CD4-positive, alpha-beta T cell (primary cell): ENCODE data around the gene PHKA1. TPM values are rescaled to one million over a fixed set of nuclear protein-coding genes. Genes with fewer than 3 reads are reported as not detected.
"Not testable (repeated sequence)": the region's sequence is repeated elsewhere in the genome, so short reads cannot be mapped to it uniquely, and the experiment has no call there.

ENCODE experiments used
- ATAC-seq: fragments of 200-7000 bp; cut with Tn5 transposase; one replicate; pipeline ENCODE4 v1.10.0; 2022; ENCODE audit warnings: mild to moderate bottlenecking; ENCODE audit not compliant: poor library complexity
- CTCF ChIA-PET: fragments of 350-600 bp; sonication (Branson Sonifier 250); formaldehyde crosslinking; loops from one replicate; lab custom pipeline; 2021; ENCODE audit warnings: antibody characterized with exemption, inconsistent platforms; lab: Charles Lee
- POLR2A ChIA-PET: fragments of 350-600 bp; sonication (Branson Sonifier 250); formaldehyde crosslinking; loops from one replicate; lab custom pipeline; 2021; ENCODE audit warnings: antibody characterized with exemption, inconsistent platforms; lab: Charles Lee
- DNase-seq, 14 experiments: peaks; one replicate each; pipeline ENCODE4 v3.0.0-alpha.2; 2013 to 2020; ENCODE audit warnings: mixed read lengths in 2 of 14
- H3K27ac ChIP-seq, 2 donors: one replicate each; pipeline versions ENCODE4 v1.5.1 to v1.7.0; 2013; ENCODE audit warnings: low read length in 2 of 2, low read depth in 1 of 2, mild to moderate bottlenecking in 1 of 2
- H3K27me3 ChIP-seq, 2 experiments: 1 replicate in 1 of 2; 2 replicates in 1 of 2; pipeline versions ENCODE4 v1.6.1 to v1.7.0; 2013; ENCODE audit warnings: low read length in 2 of 2, control low read depth in 1 of 2, mild to moderate bottlenecking in 1 of 2, moderate library complexity in 1 of 2; ENCODE audit not compliant: insufficient read depth in 2 of 2, control insufficient read depth in 1 of 2
- H3K36me3 ChIP-seq: one replicate; pipeline ENCODE4 v1.6.1; 2013; ENCODE audit warnings: low read length, control low read depth; ENCODE audit not compliant: insufficient read depth
- H3K4me1 ChIP-seq: one replicate; pipeline ENCODE4 v1.6.1; 2013; ENCODE audit warnings: low read length, control low read depth; ENCODE audit not compliant: insufficient read depth
- H3K4me3 ChIP-seq: one replicate; pipeline ENCODE4 v1.5.1; 2013; ENCODE audit warnings: mild to moderate bottlenecking, low read length, moderate library complexity
- H3K9me3 ChIP-seq, 2 experiments: 1 replicate in 1 of 2; 2 replicates in 1 of 2; pipeline versions ENCODE4 v1.6.1 to v1.7.0; 2013; ENCODE audit warnings: low read length in 2 of 2, mild to moderate bottlenecking in 2 of 2, control low read depth in 1 of 2, moderate library complexity in 1 of 2; ENCODE audit not compliant: control insufficient read depth in 1 of 2, insufficient read depth in 1 of 2
- H3K27ac Mint-ChIP-seq: one replicate; pipeline ENCODE4 v1.8.0; 2020; ENCODE audit warnings: mixed read lengths
- H3K27me3 Mint-ChIP-seq: one replicate; pipeline ENCODE4 v1.8.0; 2021; ENCODE audit warnings: mixed read lengths
- H3K36me3 Mint-ChIP-seq: one replicate; pipeline ENCODE4 v1.8.0; 2021; ENCODE audit warnings: low read depth, mixed read lengths
- H3K4me1 Mint-ChIP-seq: one replicate; pipeline ENCODE4 v1.8.0; 2021; ENCODE audit warnings: low read depth, mixed read lengths
- H3K4me3 Mint-ChIP-seq: one replicate; pipeline ENCODE4 v1.8.0; 2020; ENCODE audit warnings: mild to moderate bottlenecking, mixed read lengths
- H3K9me3 Mint-ChIP-seq: one replicate; pipeline ENCODE4 v1.8.0; 2020; ENCODE audit warnings: mixed read lengths
- intact Hi-C, 2 experiments: fragments of 100-400 bp; cut with DNase I in 1 of 2; cut with micrococcal nuclease in 1 of 2; formaldehyde crosslinking; loops; one replicate each; pipeline versions ENCODE4 v1.15.1 to v1.9.0; 2023 to 2025; cut with DNase I, micrococcal nuclease
- polyA plus RNA-seq, 2 donors: library from polyadenylated mRNA; unstranded; fragments of 120-200 nt; gene quantifications; one replicate each; pipeline ENCODE4 v1.2.1, GENCODE V29; 2013
- total RNA-seq, 174 experiments: library from RNA in 2 of 174; stranded (reverse) in 2 of 174; gene quantifications; one replicate each; pipeline ENCODE4 v1.2.3 and lab custom pipeline; 2021 to 2026
- TF ChIP-seq, protein P1 (sequence below): fragments of 200-600 bp; IDR thresholded peaks from one replicate; pipeline ENCODE4 v1.8.0; 2022; ENCODE audit warnings: antibody characterized with exemption, mild to moderate bottlenecking

PHKA1 gene
- total RNA-seq, result under 1 TPM; 0.39 to 0.63 TPM
- 0.08 TPM for polyA plus RNA-seq (2013, experiment 1 of 2)
- polyA plus RNA-seq (2013, experiment 2 of 2), result 0.14 TPM
- total RNA-seq (lab: John Stamatoyannopoulos, UW), result 0.17 to 43.4 (median 0.80) reads per million in 172 experiments

DNA sequence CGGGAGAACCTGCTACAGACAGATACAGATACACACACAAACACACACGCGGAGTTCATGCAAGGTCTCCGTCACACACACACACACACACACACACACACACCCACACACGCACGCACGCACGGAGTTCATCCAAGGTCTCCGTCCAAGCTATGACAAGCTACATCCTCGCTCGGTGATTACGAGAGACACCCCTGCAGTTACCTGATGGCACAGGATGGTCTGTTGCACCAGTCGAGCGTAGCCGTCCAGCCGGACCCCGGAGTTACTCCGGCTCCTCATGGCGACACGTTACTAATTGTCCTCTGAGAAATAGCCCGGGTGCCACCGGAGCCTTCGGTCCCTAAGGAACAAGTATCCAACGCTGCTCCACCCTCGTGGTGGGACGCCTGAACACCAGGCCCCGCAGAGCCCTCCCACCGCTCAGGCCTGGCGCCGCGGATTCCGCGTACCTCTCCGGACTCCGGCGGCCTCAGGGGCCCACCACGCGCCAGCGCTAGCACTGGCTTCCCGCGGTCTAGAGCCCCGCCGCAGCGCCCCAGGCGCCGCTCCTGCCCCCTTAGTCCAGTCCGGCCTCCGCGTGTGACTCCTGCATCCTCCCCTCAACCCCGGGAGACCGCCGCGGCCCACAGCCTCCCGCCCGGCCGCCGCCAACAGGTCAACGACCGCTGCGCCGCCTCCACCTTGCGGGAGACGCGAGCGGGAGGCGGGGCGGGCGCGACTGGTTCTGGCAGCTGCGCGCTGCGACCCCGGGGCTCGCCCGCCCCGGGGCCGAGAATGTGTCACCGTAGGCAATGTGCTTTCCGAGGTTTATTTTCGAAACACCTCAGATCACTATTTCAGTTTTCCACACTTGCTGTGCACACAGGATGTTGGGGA, at the start of gene PHKA1:
Gene PHKA1 (minus strand): TSS at position 708 of the 879 bp plus-strand sequence. CDS start 426 bp downstream, at position 282.
- peak within 1 kb of the TSS; percentile 42 for H3K4me3 ChIP-seq
- H3K27ac ChIP-seq, H3K36me3 Mint-ChIP-seq, H3K27me3 ChIP-seq, H3K27ac Mint-ChIP-seq, H3K4me1 ChIP-seq, H3K36me3 ChIP-seq, POLR2A ChIA-PET, H3K9me3 Mint-ChIP-seq, intact Hi-C loops, H3K9me3 ChIP-seq, CTCF ChIA-PET: not testable (repeated sequence)
- peak within 1 kb of the TSS; percentile 82 for H3K4me3 Mint-ChIP-seq
- H3K4me1 Mint-ChIP-seq, result peaks cover 10% of the 10 kb centered on the region
- H3K27me3 Mint-ChIP-seq, result peaks cover 16% of the 10 kb centered on the region
- peak; percentile 43 for ATAC-seq
- peak in 10 of 14 experiments; percentile 1 to 32 (median 9) for DNase-seq

GRCh38 chrX:72760454-72760853, 46.3 kb upstream of the PHKA1 start:
- H3K9me3 Mint-ChIP-seq, intact Hi-C loops, H3K4me1 Mint-ChIP-seq, H3K36me3 ChIP-seq, CTCF ChIA-PET, POLR2A ChIA-PET, H3K9me3 ChIP-seq, H3K27ac Mint-ChIP-seq, H3K27me3 ChIP-seq, ATAC-seq, H3K4me3 Mint-ChIP-seq, H3K4me1 ChIP-seq, H3K27me3 Mint-ChIP-seq, DNase-seq, H3K4me3 ChIP-seq, H3K27ac ChIP-seq, H3K36me3 Mint-ChIP-seq: not testable (repeated sequence)

DNA sequence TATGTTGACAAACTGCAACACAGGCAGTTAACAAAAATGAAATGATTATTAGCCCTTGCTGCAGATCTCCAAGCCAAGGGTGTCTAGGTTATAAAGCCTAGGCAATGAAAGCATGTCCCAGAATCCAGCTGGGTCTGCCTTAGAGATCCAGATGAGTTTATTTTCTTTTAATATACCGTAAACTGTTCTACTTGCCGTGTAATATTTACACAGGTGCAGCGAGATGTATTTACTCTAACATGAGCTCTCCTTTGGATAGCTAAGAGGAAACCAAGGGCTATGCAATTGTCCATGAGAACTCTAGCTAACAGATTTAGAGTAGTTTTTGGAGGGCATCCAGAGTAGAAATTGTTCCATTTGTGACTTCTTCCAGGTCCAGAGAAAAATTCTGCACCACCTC, 34.4 kb upstream of the PHKA1 start:
- H3K4me1 ChIP-seq, H3K9me3 ChIP-seq, H3K27me3 Mint-ChIP-seq, H3K4me3 Mint-ChIP-seq, H3K27ac Mint-ChIP-seq, H3K27me3 ChIP-seq, H3K9me3 Mint-ChIP-seq, H3K4me3 ChIP-seq, H3K36me3 ChIP-seq, H3K27ac ChIP-seq, intact Hi-C loops, H3K36me3 Mint-ChIP-seq, CTCF ChIA-PET, ATAC-seq, DNase-seq, H3K4me1 Mint-ChIP-seq, POLR2A ChIA-PET: not testable (repeated sequence)

GRCh38 chrX:72745546-72745945, 31.4 kb upstream of the PHKA1 start:
- H3K27me3 ChIP-seq, CTCF ChIA-PET, H3K9me3 ChIP-seq, DNase-seq, POLR2A ChIA-PET, H3K4me1 ChIP-seq, H3K4me3 ChIP-seq, H3K36me3 ChIP-seq, intact Hi-C loops, H3K36me3 Mint-ChIP-seq, H3K27ac ChIP-seq, H3K27ac Mint-ChIP-seq, ATAC-seq, H3K27me3 Mint-ChIP-seq, H3K4me3 Mint-ChIP-seq, H3K9me3 Mint-ChIP-seq, H3K4me1 Mint-ChIP-seq: not testable (repeated sequence)

DNA sequence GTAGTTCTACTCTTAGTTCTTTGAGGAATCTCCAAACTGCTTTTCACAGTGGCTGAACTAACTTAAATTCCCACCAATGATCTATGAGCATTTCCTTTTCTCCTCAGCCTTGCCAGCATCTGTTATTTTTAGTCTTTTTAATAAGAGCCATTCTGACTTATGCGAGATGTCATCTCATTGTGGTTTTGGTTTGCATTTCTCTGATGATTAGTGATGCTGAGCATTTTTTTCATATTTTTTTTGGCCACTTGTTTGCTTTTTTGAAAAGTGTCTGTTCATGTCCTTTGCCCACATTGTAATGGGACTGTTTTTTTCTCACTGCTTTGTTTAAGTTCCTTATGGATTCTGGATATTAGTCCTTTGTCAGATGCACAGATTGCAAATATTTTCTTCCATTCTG, 21.5 kb upstream of the PHKA1 start:
- Histone ChIP-seq H3K36me3 (no peaks in the 10 kb centered on the region), H3K4me3 (no peak overlapping the region), H3K27me3 (no peaks in the 10 kb centered on the region), H3K4me1 (no peaks in the 10 kb centered on the region), H3K27ac (no peak overlapping the region), H3K9me3 (no peaks in the 10 kb centered on the region)
- no peak for DNase-seq
- ATAC-seq, result no peak
- no peaks in the 10 kb centered on the region for H3K9me3 Mint-ChIP-seq
- no peak overlapping the region for H3K27ac Mint-ChIP-seq
- TF ChIP-seq, protein P1, sequence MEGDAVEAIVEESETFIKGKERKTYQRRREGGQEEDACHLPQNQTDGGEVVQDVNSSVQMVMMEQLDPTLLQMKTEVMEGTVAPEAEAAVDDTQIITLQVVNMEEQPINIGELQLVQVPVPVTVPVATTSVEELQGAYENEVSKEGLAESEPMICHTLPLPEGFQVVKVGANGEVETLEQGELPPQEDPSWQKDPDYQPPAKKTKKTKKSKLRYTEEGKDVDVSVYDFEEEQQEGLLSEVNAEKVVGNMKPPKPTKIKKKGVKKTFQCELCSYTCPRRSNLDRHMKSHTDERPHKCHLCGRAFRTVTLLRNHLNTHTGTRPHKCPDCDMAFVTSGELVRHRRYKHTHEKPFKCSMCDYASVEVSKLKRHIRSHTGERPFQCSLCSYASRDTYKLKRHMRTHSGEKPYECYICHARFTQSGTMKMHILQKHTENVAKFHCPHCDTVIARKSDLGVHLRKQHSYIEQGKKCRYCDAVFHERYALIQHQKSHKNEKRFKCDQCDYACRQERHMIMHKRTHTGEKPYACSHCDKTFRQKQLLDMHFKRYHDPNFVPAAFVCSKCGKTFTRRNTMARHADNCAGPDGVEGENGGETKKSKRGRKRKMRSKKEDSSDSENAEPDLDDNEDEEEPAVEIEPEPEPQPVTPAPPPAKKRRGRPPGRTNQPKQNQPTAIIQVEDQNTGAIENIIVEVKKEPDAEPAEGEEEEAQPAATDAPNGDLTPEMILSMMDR, result no peak
- intact Hi-C loops, result no loop called here
- CTCF ChIA-PET, result no interaction called here
- no peak overlapping the region for H3K4me3 Mint-ChIP-seq
- H3K4me1 Mint-ChIP-seq, result no peaks in the 10 kb centered on the region
- H3K27me3 Mint-ChIP-seq, result peaks cover 36% of the 10 kb centered on the region
- H3K36me3 Mint-ChIP-seq, result no peaks in the 10 kb centered on the region
- POLR2A ChIA-PET, result no interaction called here

DNA sequence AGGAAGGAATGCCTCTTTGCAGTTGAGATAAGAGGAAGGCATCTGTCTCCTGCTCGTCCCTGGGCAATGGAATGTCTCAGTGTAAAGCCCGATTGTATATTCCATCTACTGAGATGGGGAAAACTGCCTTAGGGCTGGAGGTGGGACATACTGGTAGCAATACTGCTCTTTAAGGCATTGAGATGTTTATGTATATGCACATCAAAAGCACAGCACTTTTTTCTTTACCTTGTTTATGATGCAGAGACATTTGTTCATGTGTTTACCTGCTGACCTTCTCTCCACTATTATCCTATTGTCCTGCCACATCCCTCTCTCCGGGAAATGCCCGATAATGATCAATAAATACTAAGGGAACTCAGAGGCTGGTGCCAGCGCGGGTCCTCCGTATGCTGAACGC, 19.5 kb upstream of the PHKA1 start:
- H3K27me3 Mint-ChIP-seq, result peaks cover 38% of the 10 kb centered on the region
- POLR2A ChIA-PET, result not testable (repeated sequence)

More for the DNA sequence above, 19.5 kb upstream of the PHKA1 start:
- H3K36me3 Mint-ChIP-seq, H3K4me1 ChIP-seq, H3K27ac ChIP-seq, DNase-seq, H3K9me3 ChIP-seq, H3K27ac Mint-ChIP-seq, CTCF ChIA-PET, ATAC-seq, intact Hi-C loops, H3K4me3 Mint-ChIP-seq, H3K4me3 ChIP-seq, H3K9me3 Mint-ChIP-seq, H3K36me3 ChIP-seq, H3K4me1 Mint-ChIP-seq, H3K27me3 ChIP-seq: not testable (repeated sequence)
